HG02870 (cell line): ENCODE measurements around the gene PDLIM7.

Source experiments
- ATAC-seq: cut with Tn5 transposase; IDR thresholded peaks from one replicate; pipeline ENCODE4 v1.9.1; 2021; ENCODE audit warnings: mild to moderate bottlenecking, moderate library complexity; ENCODE audit not compliant: unreplicated experiment

The PDLIM7 gene

DNA sequence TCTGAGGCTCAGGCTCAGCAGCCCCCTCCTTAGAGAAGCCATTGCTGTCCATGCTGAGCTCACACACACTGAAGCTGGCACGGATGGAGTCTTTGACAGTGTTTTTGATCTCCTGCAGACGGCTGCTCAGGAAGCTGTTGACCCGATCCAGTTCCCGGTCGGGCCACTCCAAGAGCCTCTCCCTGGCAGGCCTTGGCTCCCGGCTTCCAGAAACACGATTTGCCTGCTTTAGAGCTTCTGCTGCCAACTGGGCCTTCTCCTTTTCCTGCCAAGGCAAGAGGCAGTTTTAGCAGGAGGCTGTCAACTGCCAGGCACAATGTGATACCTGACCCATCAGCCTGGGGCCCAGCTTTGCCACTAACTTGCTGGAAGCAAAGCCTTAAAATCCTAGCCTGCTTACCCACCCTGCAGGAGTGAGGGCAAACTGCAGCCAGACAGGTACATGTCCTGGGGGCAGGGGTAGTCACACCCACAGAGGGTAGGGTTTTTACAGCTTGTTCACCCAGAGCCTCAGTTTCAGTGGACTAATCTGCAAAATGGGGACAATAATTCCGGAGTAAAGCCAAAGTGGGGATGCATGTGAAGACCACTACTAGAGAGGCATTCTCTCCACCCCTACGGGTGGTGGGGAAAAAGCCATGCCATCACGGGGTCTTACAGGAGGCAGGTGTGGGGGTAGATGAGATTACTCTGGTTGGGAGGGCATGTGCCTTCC, 27.7 kb upstream of the PDLIM7 start:
- no peak for ATAC-seq

DNA sequence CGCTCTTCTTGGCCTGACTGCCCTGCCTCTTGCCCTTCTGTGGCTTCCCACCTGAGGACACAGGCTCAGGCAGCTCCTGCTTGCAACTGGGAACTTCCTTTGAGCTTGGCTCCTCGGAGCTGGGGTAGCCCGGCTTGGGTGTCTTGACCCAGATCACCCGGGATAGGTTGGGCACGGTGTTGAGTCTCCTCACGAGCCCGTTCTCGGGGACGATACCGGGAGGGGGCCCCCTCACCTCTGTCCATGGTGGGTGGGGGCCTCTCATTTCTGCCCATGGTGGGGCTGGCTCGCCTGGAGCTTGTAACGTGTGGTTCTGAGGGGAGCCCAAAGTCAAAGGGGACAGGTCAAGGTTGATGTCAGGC, 27.1 kb upstream of the PDLIM7 start:
- no peak for ATAC-seq

DNA sequence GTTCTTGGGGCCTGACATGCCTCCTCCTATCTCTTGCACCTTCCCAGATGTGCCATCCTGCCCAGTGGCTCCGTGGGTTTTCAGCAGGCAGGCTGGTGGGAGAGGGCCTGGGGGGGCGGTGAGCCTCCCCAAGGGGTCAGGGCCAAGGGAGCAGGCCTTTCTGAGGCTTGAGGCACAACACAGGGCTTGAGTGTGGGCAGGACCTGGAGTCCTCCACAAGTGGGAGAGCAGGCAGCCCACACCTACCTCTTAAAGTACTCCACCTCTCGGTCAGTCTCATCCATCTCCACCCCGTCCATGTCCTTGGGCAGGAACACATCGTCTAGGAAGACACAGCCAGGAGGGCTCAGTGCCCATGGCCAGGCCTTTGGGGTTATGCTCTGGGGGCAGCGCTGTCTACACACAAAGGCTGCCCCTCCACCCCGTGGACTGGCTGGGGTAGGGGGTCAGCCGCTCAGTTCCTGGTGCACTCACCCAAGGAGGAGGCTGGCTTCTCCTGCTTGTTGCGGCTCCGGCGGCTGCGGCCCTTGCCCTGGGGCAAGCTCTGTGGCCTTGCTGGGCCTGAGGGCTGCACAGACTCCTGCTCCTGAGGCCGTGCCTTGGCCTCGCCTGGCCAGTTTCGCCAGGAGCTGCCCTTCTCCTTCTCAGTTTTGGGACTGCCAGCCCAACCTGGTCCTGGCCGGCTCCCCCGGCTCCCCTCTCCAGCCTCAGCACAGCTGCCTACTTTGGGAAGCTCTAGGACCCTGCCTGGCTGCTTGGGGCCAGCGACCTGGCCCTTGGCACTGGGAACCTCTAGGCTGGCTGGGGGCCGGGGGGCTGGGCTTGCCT, 26.5 kb upstream of the PDLIM7 start:
- ATAC-seq, result no peak

GRCh38 chr5:177520916-177521513, 23.6 kb upstream of the PDLIM7 start:
- ATAC-seq, result no peak

GRCh38 chr5:177520271-177520670, 22.9 kb upstream of the PDLIM7 start:
- no peak for ATAC-seq

GRCh38 chr5:177519463-177520235, 22.2 kb upstream of the PDLIM7 start:
- no peak for ATAC-seq

GRCh38 chr5:177516601-177517568, 19.5 kb upstream of the PDLIM7 start, which contains the start of gene DDX41:
Gene DDX41 (minus strand): TSS chr5:177516961. CDS start chr5:177516945, 16 bp downstream.
- peak; percentile 69 for ATAC-seq

- no peak for ATAC-seq
Observed at GRCh38 chr5:177515580-177515979, 18.2 kb upstream of the PDLIM7 start.

DNA sequence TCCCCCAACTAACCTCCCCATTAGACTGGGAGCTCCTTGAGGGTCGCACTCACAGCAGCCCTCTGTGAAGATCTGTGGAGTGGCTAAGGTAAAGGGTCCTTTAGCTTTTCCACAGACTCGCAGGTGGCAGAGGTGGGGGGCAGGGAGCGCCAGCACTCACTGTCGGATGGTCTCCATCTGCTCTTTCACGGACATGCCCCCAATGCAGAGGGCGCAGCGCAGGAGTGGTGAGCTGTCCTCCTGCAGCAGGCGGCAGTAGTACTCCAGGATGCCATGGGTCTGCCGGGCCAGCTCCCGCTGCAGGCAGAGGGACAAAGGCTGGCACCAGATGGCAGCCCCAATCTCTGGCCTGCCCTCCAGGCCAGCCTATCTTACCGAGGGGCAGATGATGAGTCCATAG, 17.1 kb upstream of the PDLIM7 start:
- ATAC-seq, result no peak

DNA sequence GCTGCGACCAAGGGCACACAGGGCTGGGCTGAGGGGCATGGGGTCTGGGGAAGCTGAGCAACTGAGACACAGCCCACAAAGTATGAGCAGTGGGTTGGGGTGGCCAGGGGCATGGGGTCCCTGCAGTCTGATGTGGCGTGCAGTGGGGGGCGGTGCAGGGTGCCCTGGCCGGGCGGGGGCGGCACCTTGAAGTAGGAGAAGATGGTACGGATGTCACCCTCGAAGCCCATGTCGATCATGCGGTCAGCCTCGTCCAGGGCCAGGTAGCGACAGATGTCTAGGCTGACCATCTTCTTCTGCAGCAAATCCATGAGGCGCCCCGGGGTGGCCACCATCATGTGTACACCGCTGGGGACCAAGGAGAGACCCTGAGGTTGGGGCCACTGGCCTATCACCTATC, 16.1 kb upstream of the PDLIM7 start:
- no peak for ATAC-seq

GRCh38 chr5:177512736-177513380, 15.5 kb upstream of the PDLIM7 start:
- no peak for ATAC-seq

GRCh38 chr5:177511796-177512675, 14.6 kb upstream of the PDLIM7 start:
- ATAC-seq, result no peak

DNA sequence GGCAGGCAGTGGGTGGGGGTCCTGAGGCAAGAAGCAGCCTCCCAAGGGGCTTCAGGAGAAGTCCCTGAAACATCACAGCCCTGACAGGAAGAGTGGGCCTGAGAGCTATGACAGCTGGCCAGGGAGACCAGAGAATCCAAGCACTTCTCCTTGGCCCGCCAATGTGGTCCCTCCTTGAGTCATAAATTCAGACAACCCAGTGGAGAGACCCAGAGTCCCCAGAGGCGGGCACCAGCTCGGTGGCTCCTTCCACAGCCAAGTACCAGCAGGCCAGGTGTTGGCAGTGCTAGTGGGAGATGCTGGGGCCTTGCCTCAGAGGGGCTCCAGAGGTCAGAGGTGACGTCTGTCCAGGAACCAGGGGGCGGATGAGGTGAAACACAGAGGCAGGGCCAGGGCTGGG, 13.8 kb upstream of the PDLIM7 start:
- ATAC-seq, result no peak

- no peak for ATAC-seq
Observed at GRCh38 chr5:177510567-177511053, 13.2 kb upstream of the PDLIM7 start.

GRCh38 chr5:177509991-177510566, 12.7 kb upstream of the PDLIM7 start:
- ATAC-seq, result no peak

DNA sequence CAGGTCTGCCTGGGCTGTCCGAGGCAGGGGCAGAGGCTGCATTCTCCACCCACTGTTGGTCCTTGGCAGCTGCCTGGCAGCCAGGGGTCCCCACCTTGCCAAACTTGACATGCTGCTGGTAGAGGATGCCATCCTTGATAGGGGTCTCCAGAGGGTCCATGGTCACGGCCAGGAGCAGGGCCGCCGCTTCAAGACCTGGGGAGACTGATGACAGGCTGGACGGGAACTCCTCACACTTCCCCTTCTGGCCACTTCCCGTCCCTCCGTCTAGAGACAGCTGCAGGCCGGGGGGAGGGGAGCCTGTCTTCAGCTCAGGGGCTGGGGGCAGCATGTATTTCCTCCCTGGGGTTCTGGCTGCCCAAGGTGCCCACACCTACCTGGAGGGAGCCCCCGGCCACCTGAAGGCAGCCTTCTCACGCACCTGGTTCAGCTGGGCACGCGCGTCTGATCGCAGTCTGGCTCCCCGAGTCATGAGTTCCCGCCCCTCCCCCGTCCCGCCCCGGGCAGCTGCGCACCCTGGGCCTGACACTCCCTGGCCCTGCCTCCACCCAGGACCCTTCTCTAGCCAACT, 12.1 kb upstream of the PDLIM7 start, which contains the start of gene DOK3:
TSS of gene DOK3 (minus strand) at position 446 of the 571 bp plus-strand sequence. CDS start at position 160, 286 bp downstream.
- ATAC-seq, result peak; percentile 26

DNA sequence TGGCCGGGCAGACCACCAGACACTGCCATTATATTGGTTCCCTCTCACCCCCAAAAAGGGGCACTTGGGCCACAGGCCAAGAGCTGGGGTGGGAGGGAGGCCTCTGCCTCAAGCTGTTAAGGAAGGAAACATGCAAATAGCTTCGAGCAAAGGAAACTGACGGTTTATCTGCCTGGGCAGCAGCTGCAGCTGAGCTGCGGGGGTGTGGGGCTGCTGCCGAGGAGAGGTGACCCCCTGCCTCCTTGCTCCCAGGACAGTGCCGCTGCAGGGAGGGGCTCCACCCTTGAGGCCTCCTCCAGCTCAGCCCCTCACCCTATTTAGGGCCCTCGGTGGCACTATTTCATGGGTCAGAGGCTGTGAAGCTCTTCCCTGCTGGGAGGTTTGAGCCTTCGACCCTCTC, 11.4 kb upstream of the PDLIM7 start:
- peak; percentile 38 for ATAC-seq
